Measurements from ENCODE around the gene ZNF219. TPM values are rescaled to one million over a fixed set of nuclear protein-coding genes. Genes with fewer than 3 reads are reported as not detected.

The ZNF219 gene
- total and polyA plus RNA-seq, 2 of the 13 experiments (the other 11 are each of a cell fraction or from before 2014, with no cell fraction given): 34.5 to 36.6 TPM

- no peak for TF ChIP-seq ZHX2 (IDR thresholded peaks at IDR 0.05; ENCODE audit: low read depth)
- TF ChIP-seq ZHX2 (CRISPR knock-in tag; IDR thresholded peaks at IDR 0.05; ENCODE audit: borderline replicate concordance): no peak
- peak; percentile 32; the same call in 1 of the 2 replicates for TF ChIP-seq MIER3 (CRISPR knock-in tag; IDR thresholded peaks at IDR 0.05; ENCODE audit: borderline replicate concordance)
- no peak for TF ChIP-seq ZNF280B (CRISPR knock-in tag; IDR thresholded peaks at IDR 0.05; ENCODE audit: borderline replicate concordance)
- peak; percentile 96 for TF ChIP-seq WIZ (CRISPR knock-in tag; IDR thresholded peaks at IDR 0.05)
- peak; percentile 41; the same call in 1 of the 2 replicates for TF ChIP-seq ETV5 (CRISPR knock-in tag; IDR thresholded peaks at IDR 0.05; ENCODE audit: borderline replicate concordance)
- TF ChIP-seq ZBED4 (CRISPR knock-in tag; IDR thresholded peaks at IDR 0.05; ENCODE audit: borderline replicate concordance): no peak
- no peak for TF ChIP-seq MATR3 (CRISPR knock-in tag; IDR thresholded peaks at IDR 0.05)
- TF ChIP-seq KAT8 (CRISPR knock-in tag; IDR thresholded peaks at IDR 0.05): peak; percentile 10
- no peak; the same call in 1 of the 2 replicates for TF ChIP-seq ZFP36L1 (CRISPR knock-in tag; IDR thresholded peaks at IDR 0.05)
- no peak for TF ChIP-seq SKIL (CRISPR knock-in tag; IDR thresholded peaks at IDR 0.05; ENCODE audit: borderline replicate concordance)
Observed at GRCh38 chr14:21043974-21044618, 54.4 kb downstream of the ZNF219 start (continued).

Measured in HepG2 (cell line).